ENCODE measurements around the gene HLTF. TPM values are rescaled to one million over a fixed set of nuclear protein-coding genes. Genes with fewer than 3 reads are reported as not detected.

Gene HLTF
- total and polyA plus RNA-seq, 2 of the 13 experiments (the other 11 are each of a cell fraction or from before 2014, with no cell fraction given) = 12.0 to 22.9 TPM

GRCh38 chr3:149085828-149086231, 503 bp downstream of the HLTF start:
- 0% methylated on average over 14 of the region's 21 CpGs for WGBS (ENCODE audit: low lambda C conversion rate)
- intact Hi-C loops (cut with micrococcal nuclease; ENCODE audit: unreplicated experiment) (loop anchor here (2.0 to 10.0 kb wide), 2 partner anchors 95 to 131 kb away; partner anchors contain the start of gene GYG1), in situ Hi-C loops (cut with HindIII; ENCODE audit: extremely low pct_ligation_motif_present, low pct_unique_long_range_greater_than_20kb) (no loop called here)
- Histone ChIP-seq H3K27me3 (ENCODE audit: control insufficient read depth in 1 of 2, insufficient read depth in 2 of 2, low read length in 2 of 2) (no peaks in the 10 kb centered on the region; a peak in 2 of 5 replicates), H3K4me2 (ENCODE audit: low read depth, low read length) (peak overlapping the region; percentile 93), H3K79me2 (ENCODE audit: insufficient read depth, low read length) (peaks cover 6% of the 10 kb centered on the region), H3K36me3 (replicated peaks in 1 of 2; ENCODE audit: control insufficient read depth in 1 of 2, insufficient read depth in 2 of 2, low read length in 2 of 2) (peaks cover 0 to 4% of the 10 kb centered on the region in 2 experiments; a peak in 1 of 5 replicates), H3K4me1 (ENCODE audit: insufficient read depth, low read length) (peaks cover 20% of the 10 kb centered on the region), H2AFZ (ENCODE audit: low read length) (peak overlapping the region; percentile 75), H3K9ac (ENCODE audit: insufficient read depth, low read depth, low read length) (peak overlapping the region; percentile 62), H3K4me3 (replicated peaks in 1 of 3; ENCODE audit: insufficient read depth in 1 of 3, low read depth in 2 of 3, low read length in 3 of 3) (peak overlapping the region; percentile 71 to 81 (median 81)), H3K9me3 (ENCODE audit: low read length) (no peaks in the 10 kb centered on the region), H3K27ac (ENCODE audit: extremely low read length, insufficient read depth, low read length) (peak overlapping the region; percentile 49), H4K20me1 (ENCODE audit: insufficient read depth, low read length) (no peaks in the 10 kb centered on the region)
- peak; percentile 4 for DNase-seq (ENCODE audit: low spot score)
- FAIRE-seq = no peak
- CTCF ChIA-PET (ENCODE audit: low intra/inter-chr PET ratio, low total read pairs) = no interaction called here
- TSS peak; percentile 61 for BruUV-seq (replicated peaks)
- peak; percentile 66 for ATAC-seq
- POLR2A ChIA-PET = no interaction called here
- TF ChIP-seq ZNF512B (CRISPR knock-in tag; IDR thresholded peaks at IDR 0.05; ENCODE audit: borderline replicate concordance) (0 out of 2 replicates have a peak, but pooled peaks have one; percentile 41), EED (CRISPR knock-in tag; IDR thresholded peaks at IDR 0.05) (no peak), KDM5B (CRISPR knock-in tag; IDR thresholded peaks at IDR 0.05; ENCODE audit: borderline replicate concordance) (no peak), CHD2 (IDR thresholded peaks at IDR 0.05; ENCODE audit: low read depth, low read length) (no peak), ZNF281 (CRISPR knock-in tag; IDR thresholded peaks at IDR 0.05; ENCODE audit: borderline replicate concordance) (peak; percentile 66; the same call in 1 of the 2 replicates), CREB1 (IDR thresholded peaks at IDR 0.05) (no peak), CREB1 (CRISPR knock-in tag; IDR thresholded peaks at IDR 0.05) (no peak), PHF21A (CRISPR knock-in tag; IDR thresholded peaks at IDR 0.05) (0 out of 2 replicates have a peak, but pooled peaks have one; percentile 29), ZNF282 (IDR thresholded peaks at IDR 0.05; ENCODE audit: partially characterized antibody) (no peak), CAMTA2 (CRISPR knock-in tag; IDR thresholded peaks at IDR 0.05; ENCODE audit: borderline replicate concordance) (0 out of 2 replicates have a peak, but pooled peaks have one; percentile 0)
- TF ChIP-seq, protein P1, sequence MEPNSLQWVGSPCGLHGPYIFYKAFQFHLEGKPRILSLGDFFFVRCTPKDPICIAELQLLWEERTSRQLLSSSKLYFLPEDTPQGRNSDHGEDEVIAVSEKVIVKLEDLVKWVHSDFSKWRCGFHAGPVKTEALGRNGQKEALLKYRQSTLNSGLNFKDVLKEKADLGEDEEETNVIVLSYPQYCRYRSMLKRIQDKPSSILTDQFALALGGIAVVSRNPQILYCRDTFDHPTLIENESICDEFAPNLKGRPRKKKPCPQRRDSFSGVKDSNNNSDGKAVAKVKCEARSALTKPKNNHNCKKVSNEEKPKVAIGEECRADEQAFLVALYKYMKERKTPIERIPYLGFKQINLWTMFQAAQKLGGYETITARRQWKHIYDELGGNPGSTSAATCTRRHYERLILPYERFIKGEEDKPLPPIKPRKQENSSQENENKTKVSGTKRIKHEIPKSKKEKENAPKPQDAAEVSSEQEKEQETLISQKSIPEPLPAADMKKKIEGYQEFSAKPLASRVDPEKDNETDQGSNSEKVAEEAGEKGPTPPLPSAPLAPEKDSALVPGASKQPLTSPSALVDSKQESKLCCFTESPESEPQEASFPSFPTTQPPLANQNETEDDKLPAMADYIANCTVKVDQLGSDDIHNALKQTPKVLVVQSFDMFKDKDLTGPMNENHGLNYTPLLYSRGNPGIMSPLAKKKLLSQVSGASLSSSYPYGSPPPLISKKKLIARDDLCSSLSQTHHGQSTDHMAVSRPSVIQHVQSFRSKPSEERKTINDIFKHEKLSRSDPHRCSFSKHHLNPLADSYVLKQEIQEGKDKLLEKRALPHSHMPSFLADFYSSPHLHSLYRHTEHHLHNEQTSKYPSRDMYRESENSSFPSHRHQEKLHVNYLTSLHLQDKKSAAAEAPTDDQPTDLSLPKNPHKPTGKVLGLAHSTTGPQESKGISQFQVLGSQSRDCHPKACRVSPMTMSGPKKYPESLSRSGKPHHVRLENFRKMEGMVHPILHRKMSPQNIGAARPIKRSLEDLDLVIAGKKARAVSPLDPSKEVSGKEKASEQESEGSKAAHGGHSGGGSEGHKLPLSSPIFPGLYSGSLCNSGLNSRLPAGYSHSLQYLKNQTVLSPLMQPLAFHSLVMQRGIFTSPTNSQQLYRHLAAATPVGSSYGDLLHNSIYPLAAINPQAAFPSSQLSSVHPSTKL (CRISPR knock-in tag; IDR thresholded peaks at IDR 0.05) = 0 out of 2 replicates have a peak, but pooled peaks have one; percentile 0
- TF ChIP-seq, protein P2, sequence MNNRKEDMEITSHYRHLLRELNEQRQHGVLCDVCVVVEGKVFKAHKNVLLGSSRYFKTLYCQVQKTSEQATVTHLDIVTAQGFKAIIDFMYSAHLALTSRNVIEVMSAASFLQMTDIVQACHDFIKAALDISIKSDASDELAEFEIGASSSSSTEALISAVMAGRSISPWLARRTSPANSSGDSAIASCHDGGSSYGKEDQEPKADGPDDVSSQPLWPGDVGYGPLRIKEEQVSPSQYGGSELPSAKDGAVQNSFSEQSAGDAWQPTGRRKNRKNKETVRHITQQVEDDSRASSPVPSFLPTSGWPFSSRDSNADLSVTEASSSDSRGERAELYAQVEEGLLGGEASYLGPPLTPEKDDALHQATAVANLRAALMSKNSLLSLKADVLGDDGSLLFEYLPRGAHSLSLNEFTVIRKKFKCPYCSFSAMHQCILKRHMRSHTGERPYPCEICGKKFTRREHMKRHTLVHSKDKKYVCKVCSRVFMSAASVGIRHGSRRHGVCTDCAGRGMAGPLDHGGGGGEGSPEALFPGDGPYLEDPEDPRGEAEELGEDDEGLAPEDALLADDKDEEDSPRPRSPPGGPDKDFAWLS (CRISPR knock-in tag; IDR thresholded peaks at IDR 0.05; ENCODE audit: borderline replicate concordance) = no peak
